ENCODE results near the gene MAD1L1. TPM values are rescaled to one million over a fixed set of nuclear protein-coding genes. Genes with fewer than 3 reads are reported as not detected.

MAD1L1 gene
- total and polyA plus RNA-seq, 8 donors: 12.8 to 469 (median 27.3) TPM

DNA sequence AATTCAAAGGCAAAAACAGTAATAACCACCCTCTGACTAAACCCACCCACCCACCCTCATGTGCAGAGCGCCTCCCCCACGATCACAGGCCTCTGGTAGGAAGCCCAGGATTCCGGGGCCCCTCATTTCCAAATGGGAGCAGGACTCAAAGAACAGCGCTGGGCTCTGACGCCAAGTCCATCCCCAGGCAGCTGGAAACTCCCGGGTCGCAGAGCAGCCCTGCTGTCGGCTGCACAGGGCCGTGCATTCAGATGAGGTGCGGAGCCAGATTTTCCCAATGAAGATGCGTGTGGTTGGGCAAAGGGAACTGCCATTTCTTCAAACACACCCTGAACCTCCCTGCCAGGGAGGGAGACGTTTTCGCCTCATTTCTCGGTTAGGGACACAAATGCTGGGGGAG is 152.3 kb downstream of the MAD1L1 start:
- no peaks in the 10 kb centered on the region for H3K27me3 ChIP-seq
- 91 to 97% (median 93%) methylated on average over 12 to 14 of the region's 14 CpGs for WGBS, 5 donors
- TF ChIP-seq EP300 (IDR thresholded peaks at IDR 0.05) (no peak), POLR2AphosphoS5 (IDR thresholded peaks at IDR 0.05) (no peak), POLR2A (IDR thresholded peaks at IDR 0.05) (no peak)
- TF ChIP-seq, protein P1, sequence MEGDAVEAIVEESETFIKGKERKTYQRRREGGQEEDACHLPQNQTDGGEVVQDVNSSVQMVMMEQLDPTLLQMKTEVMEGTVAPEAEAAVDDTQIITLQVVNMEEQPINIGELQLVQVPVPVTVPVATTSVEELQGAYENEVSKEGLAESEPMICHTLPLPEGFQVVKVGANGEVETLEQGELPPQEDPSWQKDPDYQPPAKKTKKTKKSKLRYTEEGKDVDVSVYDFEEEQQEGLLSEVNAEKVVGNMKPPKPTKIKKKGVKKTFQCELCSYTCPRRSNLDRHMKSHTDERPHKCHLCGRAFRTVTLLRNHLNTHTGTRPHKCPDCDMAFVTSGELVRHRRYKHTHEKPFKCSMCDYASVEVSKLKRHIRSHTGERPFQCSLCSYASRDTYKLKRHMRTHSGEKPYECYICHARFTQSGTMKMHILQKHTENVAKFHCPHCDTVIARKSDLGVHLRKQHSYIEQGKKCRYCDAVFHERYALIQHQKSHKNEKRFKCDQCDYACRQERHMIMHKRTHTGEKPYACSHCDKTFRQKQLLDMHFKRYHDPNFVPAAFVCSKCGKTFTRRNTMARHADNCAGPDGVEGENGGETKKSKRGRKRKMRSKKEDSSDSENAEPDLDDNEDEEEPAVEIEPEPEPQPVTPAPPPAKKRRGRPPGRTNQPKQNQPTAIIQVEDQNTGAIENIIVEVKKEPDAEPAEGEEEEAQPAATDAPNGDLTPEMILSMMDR (IDR thresholded peaks at IDR 0.05): no peak
- no peak overlapping the region for H3K4me3 ChIP-seq
- no peak for DNase-seq
- H3K36me3 ChIP-seq: peaks cover 0 to 36% (median 23%) of the 10 kb centered on the region in 4 donors
- H3K9me3 ChIP-seq: no peaks in the 10 kb centered on the region
- H3K4me1 ChIP-seq: no peaks in the 10 kb centered on the region
- intact Hi-C loops (cut with DNase I; ENCODE audit: low total_unique reads): no loop called here
- H3K27ac ChIP-seq: no peak overlapping the region

DNA sequence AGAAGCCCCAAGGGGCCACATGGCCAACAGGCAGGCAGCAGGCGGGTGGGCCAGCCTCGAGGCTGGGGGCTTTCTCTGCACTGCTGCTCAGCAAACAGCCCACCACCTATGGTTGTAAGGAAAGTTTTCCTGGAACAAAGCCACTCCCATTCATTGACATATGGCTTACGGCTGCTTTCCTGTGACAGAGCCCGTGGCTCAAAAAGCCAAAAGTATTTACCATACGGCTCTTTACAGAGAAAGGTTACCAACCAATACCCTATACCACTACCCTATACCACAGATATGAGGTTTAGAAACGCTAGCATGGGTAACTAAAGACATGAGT is 152.7 kb downstream of the MAD1L1 start:
- Histone ChIP-seq H3K9me3 (no peaks in the 10 kb centered on the region), H3K36me3 (peaks cover 0 to 36% (median 23%) of the 10 kb centered on the region in 4 donors), H3K27me3 (no peaks in the 10 kb centered on the region), H3K27ac (no peak overlapping the region), H3K4me1 (no peaks in the 10 kb centered on the region), H3K4me3 (no peak overlapping the region)
- intact Hi-C loops (cut with DNase I; ENCODE audit: low total_unique reads): no loop called here
- WGBS, 5 donors: 66 to 79% (median 70%) methylated on average over 6 of the region's 6 CpGs
- TF ChIP-seq POLR2AphosphoS5 (IDR thresholded peaks at IDR 0.05): no peak
- TF ChIP-seq POLR2A (IDR thresholded peaks at IDR 0.05): no peak
- TF ChIP-seq EP300 (IDR thresholded peaks at IDR 0.05): no peak
- TF ChIP-seq, protein P1 (IDR thresholded peaks at IDR 0.05): no peak
- no peak for DNase-seq

DNA sequence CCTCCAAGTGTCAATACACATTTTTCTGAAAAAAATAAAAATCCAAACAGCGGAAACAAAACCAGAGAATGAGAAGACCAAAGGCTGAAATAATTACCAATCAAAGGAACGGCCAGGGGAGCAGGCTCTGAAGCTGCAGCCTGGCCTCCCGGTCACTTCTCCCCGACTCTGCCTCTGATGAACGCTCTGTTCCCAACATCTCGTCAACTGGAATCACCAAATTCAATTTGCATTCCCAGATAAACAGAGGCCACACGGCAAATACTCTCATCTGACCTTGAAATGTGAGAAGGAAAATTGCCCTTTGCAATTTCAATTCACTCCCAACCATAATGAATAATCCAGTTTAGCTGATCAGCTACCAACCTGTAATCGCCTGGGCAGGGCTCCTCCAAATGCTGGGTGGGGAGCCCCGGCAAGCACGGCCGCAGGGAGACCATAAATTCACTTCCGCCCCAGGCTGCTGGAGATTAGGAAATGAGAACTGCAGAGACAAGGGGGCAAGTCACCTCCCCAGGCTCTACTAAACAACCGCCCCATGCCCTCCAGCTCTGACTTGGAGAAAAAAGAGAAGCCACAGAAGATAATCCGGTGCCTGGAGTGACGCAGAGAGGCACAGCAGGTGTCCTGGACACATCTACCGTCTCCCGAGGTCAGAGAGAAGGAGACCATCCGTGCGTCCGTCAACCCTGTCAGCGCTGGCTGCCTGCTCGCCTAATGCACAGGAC is 153.2 kb downstream of the MAD1L1 start:
- Histone ChIP-seq H3K27me3 (no peaks in the 10 kb centered on the region), H3K4me3 (no peak overlapping the region), H3K27ac (no peak overlapping the region), H3K36me3 (peaks cover 0 to 36% (median 23%) of the 10 kb centered on the region in 4 donors), H3K9me3 (no peaks in the 10 kb centered on the region), H3K4me1 (no peaks in the 10 kb centered on the region)
- no peak for TF ChIP-seq POLR2A (IDR thresholded peaks at IDR 0.05)
- no peak for TF ChIP-seq POLR2AphosphoS5 (IDR thresholded peaks at IDR 0.05)
- TF ChIP-seq EP300 (IDR thresholded peaks at IDR 0.05): no peak
- TF ChIP-seq, protein P1 (IDR thresholded peaks at IDR 0.05): no peak
- DNase-seq: no peak
- WGBS, 5 donors: 68 to 75% (median 71%) methylated on average over 22 of the region's 22 CpGs
- intact Hi-C loops (cut with DNase I; ENCODE audit: low total_unique reads): no loop called here

DNA sequence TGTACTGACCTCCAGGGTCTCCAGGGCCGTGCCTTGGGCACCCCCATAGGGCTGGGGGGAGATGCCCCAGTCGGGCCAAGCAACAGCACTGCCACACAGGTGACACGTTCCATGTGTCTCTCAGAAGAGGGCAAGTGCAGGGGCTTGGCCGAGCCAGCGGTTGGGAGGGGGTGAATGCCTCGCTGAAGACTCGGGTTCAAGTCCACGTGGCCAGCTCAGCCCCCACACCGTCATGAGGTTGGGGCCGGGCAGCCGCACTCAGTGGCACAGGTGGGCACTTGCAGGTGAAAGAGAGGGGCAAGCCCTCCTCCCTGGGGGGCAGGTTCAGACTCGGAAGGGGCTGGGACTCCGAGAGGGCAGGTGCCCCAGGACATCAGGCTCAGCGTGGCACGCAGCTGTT is 153.8 kb downstream of the MAD1L1 start:
- no peak for DNase-seq
- 92 to 95% (median 93%) methylated on average over 15 of the region's 15 CpGs for WGBS, 5 donors
- intact Hi-C loops (cut with DNase I; ENCODE audit: low total_unique reads): no loop called here

More for the DNA sequence above, 153.8 kb downstream of the MAD1L1 start:
- TF ChIP-seq POLR2AphosphoS5 (IDR thresholded peaks at IDR 0.05) (no peak), EP300 (IDR thresholded peaks at IDR 0.05) (no peak), POLR2A (IDR thresholded peaks at IDR 0.05) (no peak)
- TF ChIP-seq, protein P1 (IDR thresholded peaks at IDR 0.05): no peak
- Histone ChIP-seq H3K4me1 (no peaks in the 10 kb centered on the region), H3K27ac (no peak overlapping the region), H3K4me3 (no peak overlapping the region), H3K9me3 (no peaks in the 10 kb centered on the region), H3K36me3 (peaks cover 0 to 31% (median 18%) of the 10 kb centered on the region in 4 donors), H3K27me3 (no peaks in the 10 kb centered on the region)
